ENCODE measurements around the gene TAF11L12. TPM values are rescaled to one million over a fixed set of nuclear protein-coding genes. Genes with fewer than 3 reads are reported as not detected.
"Not testable (repeated sequence)": the region's sequence is repeated elsewhere in the genome, so short reads cannot be mapped to it uniquely, and the experiment has no call there.

TAF11L12 gene
- total and polyA plus RNA-seq, 2 of the 8 experiments (the other 6 are each of a cell fraction or from before 2014, with no cell fraction given) = not detected

- H2BK5ac ChIP-seq (ENCODE audit: low read depth, low read length); H3K36me3 ChIP-seq (ENCODE audit: control insufficient read depth in 2 of 4, insufficient read depth in 4 of 4, low read length in 3 of 4); FAIRE-seq; H4K91ac ChIP-seq (replicated peaks; ENCODE audit: insufficient read length, low read length); H3K4me1 ChIP-seq (replicated peaks in 1 of 4; ENCODE audit: control insufficient read depth in 3 of 4, insufficient read depth in 4 of 4, low read length in 3 of 4); H2BK120ac ChIP-seq (replicated peaks; ENCODE audit: low read depth, low read length); H3K18ac ChIP-seq (ENCODE audit: extremely low read depth, low read length); H3K4me3 ChIP-seq (ENCODE audit: extremely low read depth in 1 of 4, insufficient read depth in 2 of 4, low read depth in 3 of 4, low read length in 4 of 4); H3K79me1 ChIP-seq (ENCODE audit: low read depth, low read length); H3K23me2 ChIP-seq (ENCODE audit: low read depth, low read length); H2AFZ ChIP-seq (ENCODE audit: low read length); H3K79me2 ChIP-seq (ENCODE audit: control insufficient read depth in 1 of 2, insufficient read depth in 2 of 2, low read length in 2 of 2); H3K9me3 ChIP-seq (ENCODE audit: insufficient read depth in 2 of 2, low read depth in 1 of 2, low read length in 1 of 2); H4K8ac ChIP-seq (ENCODE audit: extremely low read depth, insufficient read depth, low read length); H2BK12ac ChIP-seq (ENCODE audit: low read depth, low read length); H4K20me1 ChIP-seq (replicated peaks in 1 of 2; ENCODE audit: control insufficient read depth in 1 of 2, insufficient read depth in 2 of 2, low read length in 2 of 2); H3K9ac ChIP-seq (replicated peaks in 1 of 4; ENCODE audit: extremely low read depth in 1 of 4, low read depth in 3 of 4, low read length in 3 of 4); H2BK15ac ChIP-seq (ENCODE audit: low read length); H3K4me2 ChIP-seq (ENCODE audit: insufficient read depth in 1 of 2, low read depth in 2 of 2, low read length in 2 of 2); H3K27ac ChIP-seq (ENCODE audit: low read depth, low read length); H3K4ac ChIP-seq (replicated peaks; ENCODE audit: insufficient read length, low read depth, low read length); CTCF ChIA-PET (ENCODE audit: partially characterized antibody); H3K14ac ChIP-seq (ENCODE audit: insufficient read length); H3K56ac ChIP-seq (replicated peaks; ENCODE audit: insufficient read length, low read depth, low read length); H2BK20ac ChIP-seq (ENCODE audit: low read length); H3K23ac ChIP-seq (ENCODE audit: insufficient read length); H4K5ac ChIP-seq (ENCODE audit: insufficient read length, low read depth, low read length); H3K27me3 ChIP-seq (replicated peaks in 1 of 4; ENCODE audit: control insufficient read depth in 3 of 4, extremely low read depth in 1 of 4, insufficient read depth in 3 of 4, low read length in 3 of 4); POLR2A ChIA-PET (ENCODE audit: partially characterized antibody); DNase-seq (ENCODE audit: low read depth in 1 of 2, low spot score in 2 of 2); H2AK5ac ChIP-seq (ENCODE audit: low read depth, low read length): not testable (repeated sequence)
- no CpG with 5 or more reads among the region's 16 CpGs for WGBS, 2 experiments (ENCODE audit: extremely low coverage in 1 of 2, insufficient coverage in 1 of 2, insufficient read length in 1 of 2, insufficient replicate concordance in 2 of 2, low coverage in 1 of 2, low lambda C conversion rate in 2 of 2, missing lambda C conversion rate in 1 of 2)
Observed at GRCh38 chr5:17590860-17591259, 19.3 kb upstream of the TAF11L12 start, which contains the start of gene TAF11L8. TSS of gene TAF11L8 (minus strand) at chr5:17590960.

DNA sequence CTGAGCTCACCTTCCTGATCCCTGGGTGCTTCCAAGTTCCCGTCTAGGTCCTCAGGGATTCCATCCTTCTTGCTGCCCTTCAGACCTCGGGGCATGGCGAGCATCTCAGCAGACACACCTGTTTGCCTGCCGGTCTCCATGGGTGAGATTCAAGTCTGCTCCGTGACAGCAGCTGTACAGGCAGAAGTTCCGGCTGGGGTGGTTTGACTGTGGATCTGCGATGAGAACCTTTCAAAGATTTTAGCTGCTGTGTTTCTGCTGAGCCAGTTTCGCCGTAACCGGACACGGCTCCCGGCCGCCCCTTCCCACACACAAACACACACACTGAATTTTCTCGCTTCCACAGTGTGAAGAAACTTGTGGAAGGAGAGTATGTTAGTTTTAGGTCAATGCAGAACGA lies 15.9 kb upstream of the TAF11L12 start, which contains the start of gene TAF11L9:
Gene TAF11L9 (minus strand): TSS at position 140 of the 400 bp plus-strand sequence.
- H2BK12ac ChIP-seq (ENCODE audit: low read depth, low read length); H4K5ac ChIP-seq (ENCODE audit: insufficient read length, low read depth, low read length); H2BK120ac ChIP-seq (replicated peaks; ENCODE audit: low read depth, low read length); H3K23ac ChIP-seq (ENCODE audit: insufficient read length); H3K23me2 ChIP-seq (ENCODE audit: low read depth, low read length); DNase-seq (ENCODE audit: low read depth in 1 of 2, low spot score in 2 of 2); H3K56ac ChIP-seq (replicated peaks; ENCODE audit: insufficient read length, low read depth, low read length); H3K4me3 ChIP-seq (ENCODE audit: extremely low read depth in 1 of 4, insufficient read depth in 2 of 4, low read depth in 3 of 4, low read length in 4 of 4); H2BK5ac ChIP-seq (ENCODE audit: low read depth, low read length); H3K27me3 ChIP-seq (replicated peaks in 1 of 4; ENCODE audit: control insufficient read depth in 3 of 4, extremely low read depth in 1 of 4, insufficient read depth in 3 of 4, low read length in 3 of 4); H3K18ac ChIP-seq (ENCODE audit: extremely low read depth, low read length); H4K20me1 ChIP-seq (replicated peaks in 1 of 2; ENCODE audit: control insufficient read depth in 1 of 2, insufficient read depth in 2 of 2, low read length in 2 of 2); H2AK5ac ChIP-seq (ENCODE audit: low read depth, low read length); H4K8ac ChIP-seq (ENCODE audit: extremely low read depth, insufficient read depth, low read length); FAIRE-seq; H3K4me1 ChIP-seq (replicated peaks in 1 of 4; ENCODE audit: control insufficient read depth in 3 of 4, insufficient read depth in 4 of 4, low read length in 3 of 4); H2AFZ ChIP-seq (ENCODE audit: low read length); H3K14ac ChIP-seq (ENCODE audit: insufficient read length); H3K9me3 ChIP-seq (ENCODE audit: insufficient read depth in 2 of 2, low read depth in 1 of 2, low read length in 1 of 2); CTCF ChIA-PET (ENCODE audit: partially characterized antibody); H3K79me2 ChIP-seq (ENCODE audit: control insufficient read depth in 1 of 2, insufficient read depth in 2 of 2, low read length in 2 of 2); H3K36me3 ChIP-seq (ENCODE audit: control insufficient read depth in 2 of 4, insufficient read depth in 4 of 4, low read length in 3 of 4); H2BK15ac ChIP-seq (ENCODE audit: low read length); H3K79me1 ChIP-seq (ENCODE audit: low read depth, low read length); H3K4me2 ChIP-seq (ENCODE audit: insufficient read depth in 1 of 2, low read depth in 2 of 2, low read length in 2 of 2); H4K91ac ChIP-seq (replicated peaks; ENCODE audit: insufficient read length, low read length); H3K27ac ChIP-seq (ENCODE audit: low read depth, low read length); POLR2A ChIA-PET (ENCODE audit: partially characterized antibody); H2BK20ac ChIP-seq (ENCODE audit: low read length); H3K4ac ChIP-seq (replicated peaks; ENCODE audit: insufficient read length, low read depth, low read length); H3K9ac ChIP-seq (replicated peaks in 1 of 4; ENCODE audit: extremely low read depth in 1 of 4, low read depth in 3 of 4, low read length in 3 of 4): not testable (repeated sequence)
- 88% methylated on average over 4 of the region's 15 CpGs; no CpG with 5 or more reads in 1 of the 2 experiments for WGBS, 2 experiments (ENCODE audit: extremely low coverage in 1 of 2, insufficient coverage in 1 of 2, insufficient read length in 1 of 2, insufficient replicate concordance in 2 of 2, low coverage in 1 of 2, low lambda C conversion rate in 2 of 2, missing lambda C conversion rate in 1 of 2)

Measured in H1 (cell line).